OCI-LY1 (cell line): Measurements from ENCODE around the gene MEAF6.

ENCODE experiments used
- H2AFZ ChIP-seq: fragments of 200-600 bp; sonication (generic), shearing (Covaris generic); 2 replicates; pipeline ENCODE4 v1.6.0; 2014; ENCODE audit warnings: antibody characterized with exemption, mild to moderate bottlenecking, low read length
- H3F3A ChIP-seq: fragments of 200-600 bp; sonication (generic), shearing (Covaris generic); 2 replicates; pipeline ENCODE4 v1.6.0; 2014; ENCODE audit warnings: mild to moderate bottlenecking, antibody characterized with exemption, low read length, moderate library complexity; ENCODE audit not compliant: insufficient read depth
- H3K27ac ChIP-seq: fragments of 200-600 bp; sonication (generic); 2 replicates; pipeline ENCODE4 v1.5.1; 2014; ENCODE audit warnings: low read length, mixed run types, mild to moderate bottlenecking, low read depth; ENCODE audit not compliant: poor library complexity, severe bottlenecking
- H3K27me3 ChIP-seq: fragments of 200-600 bp; sonication (generic); 2 replicates; pipeline ENCODE4 v1.6.0; 2014; ENCODE audit warnings: antibody characterized with exemption, mild to moderate bottlenecking, low read length, moderate library complexity; ENCODE audit not compliant: insufficient read depth
- H3K36me3 ChIP-seq: fragments of 200-600 bp; sonication (generic); 2 replicates; pipeline ENCODE4 v1.6.1; 2014; ENCODE audit warnings: mild to moderate bottlenecking, antibody characterized with exemption, low read length, moderate library complexity, mixed read lengths; ENCODE audit not compliant: insufficient read depth
- H3K4me1 ChIP-seq: fragments of 200-600 bp; sonication (generic); 2 replicates; pipeline ENCODE4 v1.5.1; 2014; ENCODE audit warnings: mild to moderate bottlenecking, low read length, moderate library complexity; ENCODE audit not compliant: insufficient read depth, severe bottlenecking
- H3K4me2 ChIP-seq: fragments of 200-600 bp; sonication (generic), shearing (Covaris generic); 2 replicates; pipeline ENCODE4 v1.6.1; 2014; ENCODE audit warnings: low read length
- H3K4me3 ChIP-seq: fragments of 200-600 bp; sonication (generic); 2 replicates; pipeline ENCODE4 v1.5.1; 2014; ENCODE audit warnings: low read length, low read depth, mild to moderate bottlenecking, mixed read lengths; ENCODE audit not compliant: poor library complexity, severe bottlenecking
- H3K79me2 ChIP-seq: fragments of 200-600 bp; shearing (Covaris generic); 2 replicates; pipeline ENCODE4 v1.6.1; 2016; ENCODE audit warnings: mixed run types, low read length, mixed read lengths; ENCODE audit not compliant: insufficient read depth
- H3K9ac ChIP-seq: fragments of 200-600 bp; sonication (generic), shearing (Covaris generic); 2 replicates; pipeline ENCODE4 v1.6.1; 2014; ENCODE audit warnings: mild to moderate bottlenecking, low read length, mixed read lengths
- H3K9me2 ChIP-seq: fragments of 200-600 bp; sonication (generic), shearing (Covaris generic); 2 replicates; pipeline ENCODE4 v1.6.1; 2014; ENCODE audit warnings: low read depth, mild to moderate bottlenecking, low read length, mixed read lengths
- H3K9me3 ChIP-seq: fragments of 200-600 bp; shearing (Covaris generic); 2 replicates; pipeline ENCODE4 v1.6.1; 2014; ENCODE audit warnings: low read length, mixed read lengths
- H4K20me1 ChIP-seq: fragments of 200-600 bp; sonication (generic), shearing (Covaris generic); 2 replicates; pipeline ENCODE4 v1.6.0; 2016; ENCODE audit warnings: mild to moderate bottlenecking, low read length; ENCODE audit not compliant: insufficient read depth
- EZH2 ChIP-seq: fragments of 200-600 bp; sonication (generic), shearing (Covaris generic); IDR thresholded peaks from 2 replicates; pipeline ENCODE4 v1.8.0; 2017; ENCODE audit warnings: borderline replicate concordance, mixed run types, mild to moderate bottlenecking, antibody characterized with exemption, low read length, moderate library complexity, mixed read lengths
- TF ChIP-seq, protein P1 (sequence below): fragments of 200-600 bp; sonication (generic), shearing (Covaris generic); IDR thresholded peaks from 2 replicates; pipeline ENCODE4 v1.5.1; 2017; ENCODE audit warnings: mild to moderate bottlenecking, antibody characterized with exemption, low read length, moderate library complexity, mixed read lengths

MEAF6 gene

DNA sequence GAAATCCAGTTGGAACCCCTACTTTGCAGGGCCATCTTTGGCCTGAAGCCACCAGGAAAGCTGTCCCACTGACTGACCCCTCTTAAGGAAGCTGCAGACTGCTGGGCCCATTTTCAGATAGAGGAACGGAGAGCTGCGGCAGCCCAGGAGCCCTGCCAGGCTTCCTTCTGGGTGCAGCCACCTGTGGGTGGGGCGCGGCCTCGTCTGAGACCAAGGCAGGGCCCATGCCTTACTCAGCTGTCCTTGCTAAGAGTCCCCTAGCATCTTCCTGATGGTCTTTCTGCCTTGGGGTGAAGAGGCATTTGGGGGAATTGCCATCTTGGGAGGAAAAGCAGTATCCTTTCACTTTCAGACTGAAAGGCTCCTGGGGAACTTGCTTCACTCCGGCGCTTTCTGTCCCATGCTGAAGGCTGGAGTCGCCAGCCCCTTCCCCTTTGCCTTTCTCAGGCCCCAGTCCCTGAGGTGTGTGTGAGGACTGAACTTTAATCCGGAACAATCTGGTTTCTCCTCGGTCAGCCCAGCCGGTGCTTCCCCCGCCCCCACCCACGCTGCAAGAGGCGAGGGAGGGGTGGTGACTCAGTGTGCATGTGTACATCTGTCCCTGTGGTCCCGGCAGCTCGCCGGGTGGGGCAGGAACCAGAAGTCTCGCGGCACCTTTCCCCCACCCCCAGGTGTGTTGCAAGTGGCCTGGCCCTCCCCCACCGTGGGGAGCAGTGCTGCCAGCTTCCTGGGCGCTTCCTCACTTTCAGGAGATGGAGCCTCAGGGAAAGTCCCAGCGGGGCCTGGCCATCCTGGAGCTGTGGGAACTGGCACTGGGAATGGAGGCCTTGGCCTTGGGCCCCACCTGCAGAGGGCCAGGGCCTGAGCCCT lies 35.1 kb downstream of the MEAF6 start:
- peak overlapping the region; percentile 97 for H3K4me3 ChIP-seq
- no peaks in the 10 kb centered on the region for H3K9me2 ChIP-seq
- TF ChIP-seq, protein P1, sequence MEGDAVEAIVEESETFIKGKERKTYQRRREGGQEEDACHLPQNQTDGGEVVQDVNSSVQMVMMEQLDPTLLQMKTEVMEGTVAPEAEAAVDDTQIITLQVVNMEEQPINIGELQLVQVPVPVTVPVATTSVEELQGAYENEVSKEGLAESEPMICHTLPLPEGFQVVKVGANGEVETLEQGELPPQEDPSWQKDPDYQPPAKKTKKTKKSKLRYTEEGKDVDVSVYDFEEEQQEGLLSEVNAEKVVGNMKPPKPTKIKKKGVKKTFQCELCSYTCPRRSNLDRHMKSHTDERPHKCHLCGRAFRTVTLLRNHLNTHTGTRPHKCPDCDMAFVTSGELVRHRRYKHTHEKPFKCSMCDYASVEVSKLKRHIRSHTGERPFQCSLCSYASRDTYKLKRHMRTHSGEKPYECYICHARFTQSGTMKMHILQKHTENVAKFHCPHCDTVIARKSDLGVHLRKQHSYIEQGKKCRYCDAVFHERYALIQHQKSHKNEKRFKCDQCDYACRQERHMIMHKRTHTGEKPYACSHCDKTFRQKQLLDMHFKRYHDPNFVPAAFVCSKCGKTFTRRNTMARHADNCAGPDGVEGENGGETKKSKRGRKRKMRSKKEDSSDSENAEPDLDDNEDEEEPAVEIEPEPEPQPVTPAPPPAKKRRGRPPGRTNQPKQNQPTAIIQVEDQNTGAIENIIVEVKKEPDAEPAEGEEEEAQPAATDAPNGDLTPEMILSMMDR, result no peak
- no peak for TF ChIP-seq EZH2
- peaks cover 7% of the 10 kb centered on the region; the same call in 1 of the 2 replicates for H3F3A ChIP-seq
- peak overlapping the region; percentile 94 for H3K9ac ChIP-seq
- H2AFZ ChIP-seq, result no peak overlapping the region
- H3K4me1 ChIP-seq, result peaks cover 51% of the 10 kb centered on the region
- peak overlapping the region; percentile 89 for H3K4me2 ChIP-seq
- H3K36me3 ChIP-seq, result peaks cover 72% of the 10 kb centered on the region
- H3K9me3 ChIP-seq, result no peaks in the 10 kb centered on the region
- no peaks in the 10 kb centered on the region for H3K27me3 ChIP-seq
- H3K27ac ChIP-seq, result peak overlapping the region; percentile 95
- H4K20me1 ChIP-seq, result no peaks in the 10 kb centered on the region
- H3K79me2 ChIP-seq, result peaks cover 8% of the 10 kb centered on the region; the same call in 1 of the 2 replicates

DNA sequence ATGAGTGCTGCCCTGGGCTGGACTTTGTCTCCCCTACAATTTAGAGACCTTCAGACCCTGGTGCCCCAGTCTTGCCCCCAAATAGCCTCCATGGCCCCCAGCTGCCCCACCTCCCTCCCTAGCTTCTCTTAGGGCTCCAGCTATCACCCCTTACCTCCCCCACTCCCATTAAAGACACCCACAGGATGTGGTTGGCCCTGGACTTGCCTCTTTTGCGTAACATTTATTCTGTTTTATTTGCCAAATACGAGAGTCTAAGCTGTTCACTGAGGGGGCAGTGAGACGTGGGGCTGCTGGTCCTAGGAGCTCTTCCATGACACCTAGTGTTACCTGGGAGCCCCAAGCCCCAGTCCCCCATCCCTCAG lies 35.7 kb downstream of the MEAF6 start:
- Histone ChIP-seq H3K27ac (peak overlapping the region; percentile 95), H4K20me1 (no peaks in the 10 kb centered on the region), H3K9ac (peak overlapping the region; percentile 94), H3K36me3 (peaks cover 67% of the 10 kb centered on the region), H3K27me3 (no peaks in the 10 kb centered on the region), H3K79me2 (peaks cover 8% of the 10 kb centered on the region; the same call in 1 of the 2 replicates), H3K9me2 (no peaks in the 10 kb centered on the region), H3F3A (peaks cover 7% of the 10 kb centered on the region; the same call in 1 of the 2 replicates), H3K9me3 (no peaks in the 10 kb centered on the region), H3K4me1 (peaks cover 54% of the 10 kb centered on the region), H3K4me3 (peak overlapping the region; percentile 97), H2AFZ (no peak overlapping the region), H3K4me2 (peak overlapping the region; percentile 89)
- no peak for TF ChIP-seq EZH2
- TF ChIP-seq, protein P1, result no peak

- TF ChIP-seq EZH2, result no peak
- TF ChIP-seq, protein P1, result no peak; the same call in 1 of the 2 replicates
- Histone ChIP-seq H3K27me3 (no peaks in the 10 kb centered on the region), H3K9me3 (no peaks in the 10 kb centered on the region), H4K20me1 (no peaks in the 10 kb centered on the region), H3K9me2 (no peaks in the 10 kb centered on the region), H2AFZ (no peak overlapping the region), H3K36me3 (peaks cover 64% of the 10 kb centered on the region), H3K9ac (peak overlapping the region; percentile 94), H3K79me2 (peaks cover 8% of the 10 kb centered on the region; the same call in 1 of the 2 replicates), H3K4me1 (peaks cover 58% of the 10 kb centered on the region), H3F3A (peaks cover 7% of the 10 kb centered on the region; the same call in 1 of the 2 replicates), H3K27ac (peak overlapping the region; percentile 95), H3K4me3 (peak overlapping the region; percentile 97), H3K4me2 (peak overlapping the region; percentile 89)
Observed at GRCh38 chr1:37478451-37478881, 36.1 kb downstream of the MEAF6 start.
